ENCODE results near the gene SPRY4. TPM values are rescaled to one million over a fixed set of nuclear protein-coding genes. Genes with fewer than 3 reads are reported as not detected.
"Not testable (repeated sequence)": the region's sequence is repeated elsewhere in the genome, so short reads cannot be mapped to it uniquely, and the experiment has no call there.

The SPRY4 gene
- total RNA-seq, 2 experiments from 2014 or later = 0.96 to 1.7 TPM

DNA sequence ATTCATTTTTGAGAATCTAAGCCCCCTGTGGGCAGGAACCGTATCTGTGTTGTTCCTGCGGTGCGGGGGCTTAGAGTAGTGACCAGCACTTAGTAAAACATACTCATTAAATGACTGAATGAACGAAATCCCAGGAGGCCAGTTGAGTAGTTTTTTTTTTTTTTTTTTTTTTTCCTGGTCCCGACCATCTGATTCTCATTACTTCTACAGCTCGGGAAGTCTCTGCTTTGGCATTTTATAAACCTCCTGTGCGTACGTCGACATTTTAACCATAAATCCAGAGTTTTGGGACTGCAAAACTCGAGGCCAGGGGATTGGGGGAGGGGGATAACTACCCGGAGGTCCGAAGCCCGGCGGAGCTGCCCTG is 31.5 kb upstream of the SPRY4 start:
- POLR2A ChIA-PET = interaction anchor here (1.1 to 3.4 kb wide), 5 partner anchors 12 to 387 kb away, joined by 7 to 26 read pairs (median 21); partner anchors contain the start of genes RNF14 and SPRY4
- Mint-ChIP-seq H3K36me3 (no peaks in the 10 kb centered on the region), H3K27me3 (peaks cover 15% of the 10 kb centered on the region), H3K27ac (peak overlapping the region; percentile 92), H3K4me3 (peak overlapping the region; percentile 83), H3K4me1 (peaks cover 29% of the 10 kb centered on the region), H3K9me3 (no peaks in the 10 kb centered on the region)
- no peak for ATAC-seq (ENCODE audit: low read depth)
- DNase-seq = no peak

DNA sequence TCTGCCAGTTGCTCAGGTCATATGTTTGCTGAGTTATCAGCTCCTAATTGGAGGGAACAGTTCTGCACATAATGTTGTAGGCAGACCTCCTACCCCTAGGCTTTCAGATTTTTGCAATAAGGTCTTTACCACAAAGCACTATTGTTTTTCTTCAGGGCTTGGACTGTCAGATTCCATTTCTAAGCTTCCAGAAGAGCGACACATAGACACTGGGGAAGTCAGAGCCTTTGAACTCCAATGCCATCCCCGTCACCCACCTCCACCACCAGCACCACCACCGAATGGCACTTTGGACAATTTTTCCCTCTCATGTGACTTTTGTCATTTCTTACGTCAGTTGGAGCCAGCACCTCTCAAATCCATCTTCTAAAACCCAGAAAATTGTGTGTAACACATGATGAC is 28.3 kb upstream of the SPRY4 start:
- Mint-ChIP-seq H3K9me3 (no peaks in the 10 kb centered on the region), H3K36me3 (no peaks in the 10 kb centered on the region), H3K4me3 (no peak overlapping the region), H3K4me1 (peaks cover 19% of the 10 kb centered on the region), H3K27ac (no peak overlapping the region), H3K27me3 (peaks cover 2% of the 10 kb centered on the region)
- POLR2A ChIA-PET = no interaction called here
- ATAC-seq (ENCODE audit: low read depth) (no peak), DNase-seq (no peak)

DNA sequence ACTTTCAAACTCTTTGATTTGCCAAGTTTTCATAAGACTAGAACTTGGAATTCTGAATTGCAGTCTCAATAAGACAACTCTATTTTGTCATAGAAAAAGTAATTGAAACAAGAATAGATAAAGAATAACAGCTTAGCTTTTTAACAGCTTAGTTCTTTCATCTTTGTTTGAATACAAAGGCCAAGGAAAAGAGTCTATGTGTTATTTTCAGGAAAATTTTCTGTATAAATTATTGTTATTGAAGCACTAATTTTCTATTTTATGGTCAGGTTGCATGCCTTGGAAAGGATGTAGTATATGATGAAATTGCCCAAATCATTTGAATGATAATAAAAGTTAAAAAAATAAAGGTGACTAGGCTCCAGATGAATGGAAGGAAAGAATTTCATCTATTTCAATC is 25.2 kb upstream of the SPRY4 start:
- H3K9me3 Mint-ChIP-seq = peaks cover 4% of the 10 kb centered on the region
- no peak overlapping the region for H3K4me3 Mint-ChIP-seq
- ATAC-seq (ENCODE audit: low read depth) (no peak), DNase-seq (no peak)
- POLR2A ChIA-PET = no interaction called here
- H3K4me1 Mint-ChIP-seq = peaks cover 5% of the 10 kb centered on the region
- H3K27ac Mint-ChIP-seq = no peak overlapping the region
- peaks cover 2% of the 10 kb centered on the region for H3K27me3 Mint-ChIP-seq
- peaks cover 3% of the 10 kb centered on the region for H3K36me3 Mint-ChIP-seq

DNA sequence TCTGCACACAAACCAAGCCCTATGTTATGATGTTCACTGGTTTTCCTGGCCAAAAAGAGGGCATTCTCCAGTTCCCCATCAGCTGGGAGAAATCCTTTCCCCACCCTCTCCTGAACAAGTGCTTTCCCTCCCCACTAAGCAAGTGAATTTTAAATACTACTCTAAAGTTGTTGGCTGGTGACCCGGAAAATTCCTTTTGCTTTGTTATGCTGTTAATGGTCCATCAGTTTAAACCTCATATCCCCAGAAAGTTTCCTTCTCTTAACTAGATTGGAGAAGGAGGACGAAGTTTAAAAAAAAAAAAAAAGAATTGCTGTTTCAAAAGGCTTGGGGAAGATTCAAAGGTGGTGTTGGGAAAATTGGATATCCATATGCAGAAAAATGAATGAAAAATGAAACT is 21.9 kb upstream of the SPRY4 start:
- no peak for DNase-seq
- Mint-ChIP-seq H3K9me3 (peaks cover 12% of the 10 kb centered on the region), H3K27me3 (peaks cover 2% of the 10 kb centered on the region), H3K27ac (no peak overlapping the region), H3K4me1 (peaks cover under 1% of the 10 kb centered on the region), H3K36me3 (peaks cover 9% of the 10 kb centered on the region), H3K4me3 (no peak overlapping the region)
- no peak for ATAC-seq (ENCODE audit: low read depth)
- POLR2A ChIA-PET = no interaction called here

DNA sequence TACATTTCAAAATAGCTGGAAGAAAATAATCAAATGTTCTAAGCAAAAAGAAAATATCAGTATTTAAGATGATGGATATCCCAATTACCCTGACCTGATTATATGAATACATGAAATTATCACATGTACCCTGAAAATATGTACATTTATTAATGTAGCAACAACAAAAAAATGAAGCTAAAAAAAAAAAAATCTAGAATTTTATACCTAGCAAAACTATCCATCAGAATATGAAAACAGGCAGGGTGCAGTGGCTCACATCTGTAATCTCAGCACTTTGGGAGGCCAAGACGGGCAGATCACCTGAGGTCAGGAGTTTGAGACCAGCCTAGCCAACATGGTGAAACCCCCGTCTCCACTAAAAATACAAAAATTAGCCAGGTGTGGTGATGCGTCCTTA is 20.1 kb upstream of the SPRY4 start:
- H3K27ac Mint-ChIP-seq; DNase-seq; H3K36me3 Mint-ChIP-seq; H3K27me3 Mint-ChIP-seq; ATAC-seq (ENCODE audit: low read depth); H3K4me1 Mint-ChIP-seq; H3K4me3 Mint-ChIP-seq: not testable (repeated sequence)
- POLR2A ChIA-PET = interaction anchor here (1.2 kb wide), 1 partner anchor 12 kb away, joined by 10 read pairs; no protein-coding TSS in a partner anchor
- peaks cover 16% of the 10 kb centered on the region for H3K9me3 Mint-ChIP-seq

DNA sequence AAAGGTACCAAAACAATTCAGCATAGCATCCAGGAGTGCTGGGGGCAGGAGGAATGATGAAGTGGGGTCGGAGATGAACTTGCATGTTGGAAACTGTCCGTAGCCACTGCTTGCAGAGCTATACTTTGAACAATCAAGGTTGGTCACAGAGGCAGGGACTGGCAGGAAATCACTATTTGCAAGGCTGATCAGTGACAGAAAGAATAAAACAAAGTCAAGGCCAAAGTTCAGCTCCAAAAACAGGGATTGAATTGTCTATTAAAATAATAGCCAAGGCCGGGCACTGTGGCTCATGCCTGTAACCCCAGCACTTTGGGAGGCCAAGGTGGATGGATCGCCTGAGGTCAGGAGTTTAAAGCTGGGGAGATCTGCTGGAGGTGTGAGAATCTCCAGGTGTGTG is 18.7 kb upstream of the SPRY4 start:
- peaks cover 2% of the 10 kb centered on the region for H3K27me3 Mint-ChIP-seq
- peaks cover 9% of the 10 kb centered on the region for H3K36me3 Mint-ChIP-seq
- DNase-seq (no peak), ATAC-seq (ENCODE audit: low read depth) (no peak)
- H3K4me1 Mint-ChIP-seq = peaks cover 2% of the 10 kb centered on the region
- H3K9me3 Mint-ChIP-seq = peaks cover 16% of the 10 kb centered on the region
- H3K4me3 Mint-ChIP-seq = no peak overlapping the region
- POLR2A ChIA-PET = no interaction called here
- H3K27ac Mint-ChIP-seq = no peak overlapping the region

DNA sequence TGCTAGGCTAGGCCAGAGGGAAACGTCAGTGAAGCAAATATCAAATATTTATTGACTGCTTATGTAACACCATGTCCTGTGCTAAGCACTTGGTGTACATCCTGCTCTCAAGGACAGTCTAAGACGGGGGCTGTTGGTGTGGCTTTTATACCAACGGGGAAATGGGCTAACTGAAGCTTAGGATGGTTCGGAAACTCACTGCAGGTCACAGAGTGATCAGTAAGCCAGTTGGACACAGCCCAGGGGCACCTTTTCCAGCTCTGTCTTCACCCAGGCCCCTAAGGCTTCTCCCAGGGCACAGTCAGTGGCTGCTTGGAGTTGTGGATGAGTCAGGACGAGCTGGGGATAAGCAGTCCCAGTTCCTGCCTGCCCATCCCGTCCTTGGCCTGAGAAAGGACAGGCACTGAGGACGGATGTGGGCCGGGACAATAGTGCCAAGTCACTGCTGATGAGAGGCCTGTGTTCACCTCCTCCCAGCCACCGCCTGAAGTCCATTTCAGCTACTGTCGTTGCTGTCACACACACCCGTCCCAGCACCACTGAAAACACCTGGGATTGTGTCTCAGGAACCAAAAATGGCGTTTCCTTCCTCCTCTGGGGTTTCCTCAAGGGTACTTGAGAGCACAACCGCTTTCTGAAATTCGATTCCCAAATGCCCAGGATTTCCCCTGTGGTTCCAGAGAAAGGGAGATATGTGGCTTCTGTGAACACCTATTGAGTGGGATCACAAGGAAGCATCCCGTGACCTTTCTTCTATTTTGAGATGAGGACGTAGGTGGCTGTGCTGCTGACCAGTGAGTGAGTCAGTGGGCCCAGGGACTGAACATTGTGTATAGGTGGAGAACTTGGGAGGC is 17.5 kb upstream of the SPRY4 start:
- Mint-ChIP-seq H3K27me3 (peaks cover 2% of the 10 kb centered on the region), H3K4me3 (no peak overlapping the region), H3K36me3 (peaks cover 9% of the 10 kb centered on the region), H3K9me3 (peaks cover 18% of the 10 kb centered on the region), H3K27ac (no peak overlapping the region), H3K4me1 (peaks cover 2% of the 10 kb centered on the region)
- no peak for DNase-seq
- ATAC-seq (ENCODE audit: low read depth) = no peak
- POLR2A ChIA-PET = no interaction called here

DNA sequence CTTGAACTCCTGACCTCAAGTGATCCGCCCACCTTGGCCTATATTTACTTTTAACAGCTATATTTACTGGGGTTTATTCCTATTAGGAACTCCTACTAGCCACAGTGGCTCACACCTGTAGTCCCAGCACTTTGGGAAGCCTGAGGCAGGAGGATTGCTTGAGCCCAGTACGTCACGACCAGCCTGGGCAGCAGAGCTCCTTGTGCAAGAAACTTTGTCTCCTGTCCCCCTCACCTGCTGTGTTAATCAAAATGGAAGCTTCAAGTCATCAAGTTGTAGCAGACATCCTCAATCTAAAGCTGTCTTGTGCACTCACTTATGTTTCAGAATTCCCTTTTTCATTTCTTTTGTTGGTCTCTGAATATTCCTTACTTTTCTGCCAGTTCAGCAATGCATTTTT is 15.0 kb upstream of the SPRY4 start:
- Mint-ChIP-seq H3K36me3 (peaks cover 5% of the 10 kb centered on the region), H3K27me3 (peaks cover 4% of the 10 kb centered on the region), H3K4me3 (no peak overlapping the region), H3K27ac (no peak overlapping the region), H3K4me1 (peaks cover 2% of the 10 kb centered on the region), H3K9me3 (peaks cover 13% of the 10 kb centered on the region)
- POLR2A ChIA-PET = interaction anchor here (0.7 kb wide), 1 partner anchor 22 kb away, joined by 4 read pairs; no protein-coding TSS in a partner anchor
- DNase-seq (no peak), ATAC-seq (ENCODE audit: low read depth) (no peak)

DNA sequence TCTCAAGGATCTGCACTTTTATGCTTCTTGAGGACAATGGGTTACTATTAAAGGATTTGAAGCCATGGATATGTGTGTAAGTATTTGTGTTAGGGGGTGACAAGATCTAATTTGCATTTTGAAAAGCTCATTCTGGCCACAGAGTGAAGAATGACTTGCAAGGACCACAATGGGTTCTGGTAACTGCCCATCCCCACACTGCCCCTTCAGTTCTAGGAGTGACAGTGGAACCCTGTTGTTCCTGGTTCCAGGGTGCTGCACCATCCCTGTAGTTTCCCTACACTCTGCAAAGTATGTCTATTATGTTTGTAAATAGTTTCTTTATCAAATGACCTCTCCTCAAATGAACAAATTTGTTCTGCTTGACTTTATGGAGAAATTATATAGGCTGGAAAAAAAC is 9.7 kb upstream of the SPRY4 start:
- Mint-ChIP-seq H3K9me3 (peaks cover 2% of the 10 kb centered on the region), H3K4me1 (no peaks in the 10 kb centered on the region), H3K36me3 (no peaks in the 10 kb centered on the region), H3K27me3 (peaks cover 5% of the 10 kb centered on the region), H3K27ac (no peak overlapping the region), H3K4me3 (no peak overlapping the region)
- DNase-seq (no peak), ATAC-seq (ENCODE audit: low read depth) (no peak)
- POLR2A ChIA-PET = no interaction called here

DNA sequence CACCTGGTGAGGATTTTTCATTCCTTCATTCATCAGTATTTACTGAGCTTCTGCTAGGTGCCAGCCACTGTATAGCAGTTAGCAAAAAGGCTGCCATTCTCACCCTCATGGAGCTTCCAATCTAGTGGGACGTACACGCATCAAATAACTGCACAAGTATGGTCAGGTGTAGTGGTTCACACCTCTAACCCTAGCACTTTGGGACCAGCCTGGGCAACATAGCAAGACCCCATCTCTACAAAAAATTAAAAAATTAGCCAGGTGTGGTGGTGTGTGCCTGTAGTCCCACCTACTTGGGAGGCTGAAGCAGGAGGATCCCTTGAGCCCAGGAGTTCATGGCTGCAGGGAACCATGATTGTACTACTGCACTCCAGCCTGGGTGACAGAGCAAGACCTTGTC is 8.9 kb upstream of the SPRY4 start:
- DNase-seq; POLR2A ChIA-PET; H3K4me3 Mint-ChIP-seq; H3K4me1 Mint-ChIP-seq; H3K27ac Mint-ChIP-seq; H3K27me3 Mint-ChIP-seq; H3K36me3 Mint-ChIP-seq; ATAC-seq (ENCODE audit: low read depth); H3K9me3 Mint-ChIP-seq: not testable (repeated sequence)

DNA sequence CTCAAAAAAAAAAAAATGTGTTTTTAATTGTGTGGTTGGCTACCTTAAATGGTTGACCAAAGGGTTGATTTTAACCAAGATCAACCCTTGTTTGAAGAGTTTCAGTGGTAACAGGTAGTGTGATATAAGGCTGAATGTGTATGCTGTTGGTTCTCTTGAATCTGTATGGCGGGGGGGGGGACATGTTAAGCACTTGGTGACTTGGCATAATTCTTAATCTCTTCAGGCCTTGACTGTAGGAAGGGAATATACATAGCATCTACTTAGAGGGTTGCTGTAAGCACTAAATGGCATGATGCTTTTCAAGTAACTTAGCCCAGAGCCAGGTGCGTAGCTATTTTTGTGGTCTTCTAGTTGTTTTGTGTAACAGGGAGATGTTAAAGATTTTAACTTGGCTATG is 5.6 kb upstream of the SPRY4 start:
- Mint-ChIP-seq H3K4me1 (peaks cover 8% of the 10 kb centered on the region), H3K4me3 (no peak overlapping the region), H3K27ac (no peak overlapping the region), H3K36me3 (no peaks in the 10 kb centered on the region), H3K27me3 (peaks cover 27% of the 10 kb centered on the region), H3K9me3 (no peaks in the 10 kb centered on the region)
- POLR2A ChIA-PET = no interaction called here
- ATAC-seq (ENCODE audit: low read depth) (no peak), DNase-seq (no peak)

DNA sequence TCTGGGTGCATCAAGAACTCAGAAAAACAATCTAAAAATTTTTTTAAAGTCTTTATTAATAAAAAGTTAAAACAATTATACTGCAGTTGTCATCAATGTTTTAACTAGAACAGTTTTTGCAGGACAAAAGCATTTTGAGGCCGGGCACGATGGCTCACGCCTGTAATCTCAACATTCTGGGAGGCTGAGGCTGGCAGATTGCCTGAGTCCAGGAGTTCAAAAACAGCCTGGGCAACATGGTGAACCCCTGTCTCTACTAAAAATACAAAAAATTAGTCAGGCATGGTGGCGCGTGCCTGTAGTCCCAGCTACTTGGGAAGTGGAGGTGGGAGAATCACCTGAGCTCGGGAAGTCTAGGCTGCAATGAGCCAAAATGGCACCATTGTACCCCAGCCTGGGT is 5.2 kb upstream of the SPRY4 start:
- Mint-ChIP-seq H3K36me3 (no peaks in the 10 kb centered on the region), H3K4me3 (no peak overlapping the region), H3K27ac (no peak overlapping the region), H3K27me3 (peaks cover 26% of the 10 kb centered on the region), H3K9me3 (no peaks in the 10 kb centered on the region), H3K4me1 (peaks cover 8% of the 10 kb centered on the region)
- no peak for DNase-seq
- ATAC-seq (ENCODE audit: low read depth) = no peak
- POLR2A ChIA-PET = no interaction called here

DNA sequence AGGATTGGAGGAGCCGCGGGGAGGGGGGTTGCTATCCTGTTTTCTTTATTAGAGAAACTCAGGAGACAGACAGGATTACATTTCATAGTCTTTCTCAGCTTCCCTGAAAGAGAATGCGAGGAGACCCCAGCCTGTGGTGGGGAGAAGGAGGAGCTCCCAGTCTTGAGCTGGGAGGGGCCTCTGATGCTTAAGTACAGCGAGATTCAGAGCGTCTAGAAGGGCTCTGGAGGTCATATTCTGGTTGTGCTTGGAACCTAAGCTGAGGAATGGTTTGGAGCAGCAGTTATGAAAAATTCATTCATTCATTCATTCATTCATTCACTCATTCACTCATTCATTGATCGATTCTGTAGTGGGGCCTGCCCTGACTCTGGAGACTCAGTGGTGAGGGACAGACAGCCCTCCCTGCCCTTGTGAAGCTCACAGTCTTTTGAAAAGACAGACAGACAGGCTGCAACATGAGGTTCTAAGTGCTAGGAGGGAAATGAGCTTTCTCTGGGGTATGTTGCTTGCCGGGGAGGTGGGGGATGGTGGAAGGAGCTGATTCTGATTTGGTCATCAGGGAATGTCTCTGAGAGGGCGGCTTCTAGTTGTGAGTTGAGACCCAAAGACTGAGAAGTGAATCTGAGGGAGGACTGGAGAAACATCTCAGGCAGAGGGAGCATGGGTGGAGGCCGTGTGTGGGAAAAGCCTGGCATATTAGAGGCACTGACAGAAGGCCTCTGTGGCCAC is 2.5 kb upstream of the SPRY4 start:
- ATAC-seq (ENCODE audit: low read depth) (no peak), DNase-seq (no peak)
- POLR2A ChIA-PET = no interaction called here
- no peaks in the 10 kb centered on the region for H3K9me3 Mint-ChIP-seq
- peaks cover 17% of the 10 kb centered on the region for H3K4me1 Mint-ChIP-seq
- H3K4me3 Mint-ChIP-seq = no peak overlapping the region
- peaks cover 41% of the 10 kb centered on the region for H3K27me3 Mint-ChIP-seq
- no peak overlapping the region for H3K27ac Mint-ChIP-seq
- no peaks in the 10 kb centered on the region for H3K36me3 Mint-ChIP-seq

DNA sequence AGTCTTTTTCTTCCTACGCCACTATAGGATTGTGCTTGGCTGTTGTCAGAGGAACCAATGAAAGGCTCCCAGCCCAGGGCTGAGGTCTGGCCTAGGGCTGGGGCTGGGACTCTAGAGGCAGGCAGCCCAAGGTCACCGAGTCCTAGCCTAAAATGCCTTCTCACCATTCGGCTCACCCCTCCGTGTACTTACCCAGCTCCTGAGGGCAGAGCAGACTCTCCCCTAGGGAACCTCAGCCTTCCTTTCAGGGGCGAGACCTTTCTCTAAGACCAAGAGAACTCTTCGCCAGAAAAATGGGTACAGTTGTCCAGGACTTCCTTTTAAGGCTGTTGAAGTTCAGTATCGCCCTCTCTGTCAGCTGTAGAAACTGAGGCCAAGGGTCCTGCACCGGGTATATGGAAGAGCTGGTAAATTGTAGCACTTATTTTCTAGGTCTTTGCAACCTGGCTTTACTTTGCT is 1.7 kb upstream of the SPRY4 start:
- H3K36me3 Mint-ChIP-seq = no peaks in the 10 kb centered on the region
- H3K9me3 Mint-ChIP-seq = no peaks in the 10 kb centered on the region
- peaks cover 43% of the 10 kb centered on the region for H3K27me3 Mint-ChIP-seq
- DNase-seq = no peak
- no peak overlapping the region for H3K27ac Mint-ChIP-seq
- peaks cover 17% of the 10 kb centered on the region for H3K4me1 Mint-ChIP-seq
- ATAC-seq (ENCODE audit: low read depth) = no peak
- peak overlapping the region; percentile 89 for H3K4me3 Mint-ChIP-seq
- POLR2A ChIA-PET = no interaction called here

Measured in activated naive CD8-positive, alpha-beta T cell treated with anti-CD3 and anti-CD28 coated beads, Interleukin-2, amount 10 ng/mL, durations not matched to agents 7 days and 5 days (primary cell).